CMK (cell line): ENCODE data around the gene C12orf50.
"Not testable (repeated sequence)": the region's sequence is repeated elsewhere in the genome, so short reads cannot be mapped to it uniquely, and the experiment has no call there.

Experiments
- DNase-seq: peaks from one replicate; pipeline ENCODE4 v3.0.0-alpha.2; 2010; ENCODE audit warnings: low read depth

The C12orf50 gene

GRCh38 chr12:88029093-88029665, at the start of gene C12orf50:
C12orf50 (minus strand) TSS chr12:88029401; CDS start chr12:88026962, 2,439 bp downstream.
- DNase-seq = no peak

DNA sequence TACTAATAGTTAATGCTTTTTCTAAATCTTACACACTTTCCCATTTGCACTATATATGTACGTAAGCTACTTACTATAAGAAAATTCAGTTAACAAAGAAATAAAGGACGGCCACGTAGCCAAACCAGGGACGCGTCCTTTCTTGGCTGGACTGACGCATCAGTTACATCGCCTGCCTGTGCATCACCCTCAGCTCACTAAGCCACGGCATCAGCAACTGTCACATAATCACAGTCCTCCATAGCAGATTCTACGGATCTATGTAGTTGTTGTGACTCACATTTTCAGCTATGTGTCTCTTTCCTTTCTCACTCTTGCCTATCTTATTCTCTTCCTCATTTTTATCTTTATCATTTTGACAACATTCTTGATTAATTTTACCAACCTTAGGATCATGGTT, 38.1 kb upstream of the C12orf50 start:
- no peak for DNase-seq

GRCh38 chr12:88063375-88063774, 34.2 kb upstream of the C12orf50 start:
- no peak for DNase-seq

GRCh38 chr12:88062474-88062873, 33.3 kb upstream of the C12orf50 start:
- DNase-seq = no peak

DNA sequence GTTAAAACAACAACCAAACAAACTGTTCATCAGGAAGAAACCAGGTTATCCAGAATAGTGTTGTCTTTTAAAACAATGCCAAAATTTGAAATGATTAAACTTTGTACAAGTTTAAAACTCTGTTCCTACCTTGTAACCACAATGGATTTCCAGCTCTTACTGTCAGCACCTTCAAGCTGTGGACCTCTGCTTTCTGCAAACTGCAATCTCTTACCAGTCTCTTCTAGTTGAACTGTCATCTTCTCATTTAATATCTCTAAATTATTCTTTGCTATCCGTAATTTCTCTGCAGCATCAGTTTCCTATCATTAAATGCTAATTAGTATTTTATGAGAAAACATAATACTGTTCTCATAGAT, 29.5 kb upstream of the C12orf50 start:
- DNase-seq = no peak

DNA sequence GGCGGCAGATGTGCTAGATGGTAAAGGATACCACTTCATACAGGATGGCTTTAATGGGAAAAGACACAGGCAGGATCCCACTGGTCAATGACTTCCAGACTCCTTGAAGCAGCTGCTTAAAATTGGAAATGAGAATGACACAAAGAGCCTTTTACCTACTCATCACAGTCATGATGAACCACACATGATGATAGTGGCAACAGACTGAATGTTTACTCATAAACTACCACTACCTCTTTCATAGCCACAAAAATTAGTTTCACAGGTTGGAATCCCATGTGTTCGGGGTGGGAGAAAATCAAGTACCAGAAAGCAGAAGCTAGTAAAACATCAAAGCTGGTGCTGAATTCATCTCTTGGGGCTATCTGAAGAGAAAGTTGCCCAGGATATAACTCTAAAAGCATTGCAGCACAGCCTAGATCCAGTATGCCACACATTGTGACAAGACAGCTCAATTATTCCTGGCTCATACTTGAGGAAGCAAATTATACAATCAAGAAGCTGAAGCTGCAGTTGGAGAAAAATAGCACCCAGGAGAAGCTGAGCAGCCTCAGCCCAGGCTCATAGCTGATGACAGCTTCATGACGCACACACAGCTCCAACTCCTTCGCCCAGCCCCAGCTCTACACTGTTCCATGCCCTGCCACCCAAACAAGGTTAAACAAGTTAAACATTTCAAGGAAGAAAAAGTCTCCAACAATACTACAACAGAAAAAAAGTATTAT, 29.0 kb upstream of the C12orf50 start:
- no peak for DNase-seq

DNA sequence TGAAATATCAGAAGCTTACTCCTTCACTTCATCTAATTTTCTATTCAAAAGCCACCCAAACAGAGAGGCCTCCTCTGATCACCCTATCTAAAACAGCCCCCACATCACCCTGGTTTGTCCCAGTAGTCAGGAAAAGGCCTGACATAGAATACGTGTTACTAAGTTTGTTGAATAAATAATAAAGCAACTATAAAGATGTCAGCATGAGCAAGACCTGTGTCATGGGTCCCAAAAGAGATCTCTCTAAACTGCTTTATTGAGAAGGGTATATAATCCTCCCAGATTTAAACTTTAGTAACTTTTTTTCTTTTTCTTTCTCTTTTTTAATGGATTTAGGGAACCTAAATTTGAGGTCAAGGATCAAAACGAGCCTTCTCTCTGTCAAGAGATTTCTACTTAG, 27.4 kb upstream of the C12orf50 start:
- DNase-seq = no peak

GRCh38 chr12:88052686-88053085, 23.5 kb upstream of the C12orf50 start:
- no peak for DNase-seq

DNA sequence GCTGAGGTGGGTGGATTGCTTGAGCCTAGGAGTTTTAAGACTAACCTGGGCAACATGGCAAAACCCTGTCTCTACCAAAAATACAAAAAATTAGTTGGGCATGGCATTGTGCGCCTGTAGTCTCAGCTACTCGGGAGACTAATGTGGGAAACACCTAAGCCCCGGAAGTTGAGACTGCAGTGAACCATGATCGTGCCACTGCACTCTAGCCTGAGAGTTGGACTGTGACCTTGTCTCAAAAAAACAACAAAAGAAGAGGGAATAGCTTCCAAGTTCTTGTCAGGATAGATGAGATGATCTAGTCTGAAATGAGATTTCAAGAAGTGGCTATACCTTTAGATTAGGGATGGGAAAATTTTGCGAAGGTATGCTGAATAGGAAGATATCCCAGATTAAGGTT, 14.8 kb upstream of the C12orf50 start:
- no peak for DNase-seq

GRCh38 chr12:88037770-88038169, 8.6 kb upstream of the C12orf50 start:
- no peak for DNase-seq

- no peak for DNase-seq
These were observed 7.3 kb upstream of the C12orf50 start for GRCh38 chr12:88036353-88036965.

DNA sequence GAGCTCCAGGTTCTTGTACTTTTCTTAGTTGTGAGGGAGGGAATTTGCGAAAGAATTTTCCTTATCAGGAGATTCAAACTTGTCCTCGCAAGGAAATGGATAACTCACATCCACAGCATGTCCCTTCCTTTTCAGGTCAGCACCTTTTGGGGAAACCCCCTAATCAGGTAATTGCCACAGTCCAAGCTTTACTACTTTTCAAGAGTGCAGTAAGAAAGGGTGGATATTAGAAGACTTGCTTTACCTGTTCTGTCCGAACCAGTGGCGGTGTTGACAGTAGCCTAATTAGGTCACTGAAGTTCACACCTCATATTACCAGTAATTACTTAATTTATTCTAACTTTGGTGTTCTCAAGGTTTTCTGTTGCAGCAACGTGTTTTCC, 6.7 kb upstream of the C12orf50 start:
- no peak for DNase-seq

- DNase-seq = peak; percentile 18
These were observed 6.2 kb upstream of the C12orf50 start for GRCh38 chr12:88035271-88035906.

DNA sequence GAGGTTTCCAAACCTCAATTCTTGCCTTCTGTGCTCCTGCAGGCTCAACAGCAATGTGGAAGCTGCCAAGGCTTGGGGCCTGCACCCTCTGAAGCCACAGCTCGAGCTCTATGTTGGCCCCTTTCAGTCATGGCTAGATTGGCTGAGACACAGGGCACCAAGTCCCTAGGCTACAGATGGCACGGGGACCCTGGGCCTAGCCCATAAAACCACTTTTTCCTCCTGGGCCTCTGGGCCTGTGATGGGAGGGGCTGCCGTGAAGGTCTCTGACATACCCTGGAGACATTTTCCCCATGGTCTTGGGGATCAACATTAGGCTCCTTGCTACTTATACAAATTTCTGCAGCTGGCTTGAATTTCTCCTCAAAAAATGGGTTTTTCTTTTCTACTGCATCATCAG, 2.0 kb upstream of the C12orf50 start:
- DNase-seq = not testable (repeated sequence)

DNA sequence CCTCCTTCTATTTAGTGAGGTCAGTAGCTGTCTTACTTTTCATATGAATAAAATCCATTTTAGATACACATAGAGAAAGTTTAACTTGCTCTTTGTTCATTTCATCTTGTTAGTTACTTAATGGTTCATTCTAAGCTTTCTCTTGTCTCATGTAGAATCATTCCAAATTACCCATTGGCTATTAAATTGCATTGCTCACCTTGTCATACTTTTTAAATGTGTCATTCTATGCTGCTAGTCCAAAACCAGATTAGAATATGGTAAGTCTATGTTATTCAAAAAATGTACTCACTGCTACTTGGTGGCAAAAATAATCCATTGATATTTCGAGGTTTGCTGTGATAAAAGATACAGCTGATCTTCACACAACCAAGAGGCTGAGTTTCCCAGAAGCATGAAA, 3.0 kb downstream of the C12orf50 start:
- DNase-seq = no peak

GRCh38 chr12:88017964-88018363, 11.2 kb downstream of the C12orf50 start:
- DNase-seq = no peak

DNA sequence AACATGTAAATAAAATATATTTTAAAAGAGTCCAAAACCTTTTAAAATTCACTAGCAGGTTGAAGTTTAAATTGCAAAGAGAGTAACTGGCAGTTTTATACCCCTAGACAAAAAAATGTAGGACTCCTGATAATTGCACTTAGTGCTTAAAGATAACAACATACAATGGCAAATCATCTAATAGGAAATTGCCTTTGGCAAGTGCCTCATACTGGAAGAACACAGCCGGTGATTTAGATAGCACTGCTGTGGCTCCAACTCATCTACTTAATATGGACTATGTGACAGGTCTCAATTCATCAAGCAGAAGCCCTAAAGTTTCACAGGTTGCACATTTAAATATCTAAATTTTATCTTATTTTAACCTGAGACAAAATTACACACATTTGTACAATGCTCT, 13.4 kb downstream of the C12orf50 start:
- no peak for DNase-seq

DNA sequence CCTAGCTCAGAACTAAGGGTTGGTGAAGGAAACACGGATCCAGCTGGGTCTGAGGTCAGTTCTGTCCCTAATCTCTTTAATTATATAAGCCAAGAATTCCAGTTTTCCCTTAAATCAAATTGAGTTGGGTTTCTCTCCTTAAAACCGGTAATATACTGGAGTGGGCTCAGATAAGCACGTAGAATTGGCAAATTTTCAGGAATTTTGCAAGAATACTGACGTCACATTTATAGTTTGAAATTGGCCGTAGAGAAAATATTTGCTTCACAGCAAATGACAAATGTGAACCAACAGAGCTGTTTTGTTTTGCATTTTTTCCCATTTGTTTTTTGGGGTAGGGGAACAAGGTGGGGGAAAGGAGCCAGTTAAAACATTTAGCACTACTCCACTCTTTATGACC, 17.4 kb downstream of the C12orf50 start:
- DNase-seq = no peak

DNA sequence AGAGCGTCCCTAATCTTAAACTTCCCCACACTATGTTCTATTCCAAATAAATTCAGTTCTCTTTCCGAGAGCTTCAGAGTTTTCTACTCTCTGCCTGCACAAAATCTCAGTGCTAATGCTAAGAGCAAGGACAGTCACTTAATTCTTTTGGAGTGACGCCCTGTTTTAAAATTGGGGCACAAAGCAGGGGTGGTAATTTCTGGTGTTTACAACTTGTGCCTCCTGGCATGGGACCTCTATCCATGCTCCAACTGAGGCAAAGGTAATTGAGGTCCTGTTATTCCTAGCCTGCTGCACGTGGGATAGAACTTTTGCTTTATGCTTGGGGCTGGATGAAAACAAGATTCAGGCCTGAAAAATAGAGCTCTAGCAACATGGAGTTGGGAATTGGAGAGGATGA, 22.9 kb downstream of the C12orf50 start:
- DNase-seq = no peak

- no peak for DNase-seq
These were observed 27.9 kb downstream of the C12orf50 start for GRCh38 chr12:88001327-88001726.

DNA sequence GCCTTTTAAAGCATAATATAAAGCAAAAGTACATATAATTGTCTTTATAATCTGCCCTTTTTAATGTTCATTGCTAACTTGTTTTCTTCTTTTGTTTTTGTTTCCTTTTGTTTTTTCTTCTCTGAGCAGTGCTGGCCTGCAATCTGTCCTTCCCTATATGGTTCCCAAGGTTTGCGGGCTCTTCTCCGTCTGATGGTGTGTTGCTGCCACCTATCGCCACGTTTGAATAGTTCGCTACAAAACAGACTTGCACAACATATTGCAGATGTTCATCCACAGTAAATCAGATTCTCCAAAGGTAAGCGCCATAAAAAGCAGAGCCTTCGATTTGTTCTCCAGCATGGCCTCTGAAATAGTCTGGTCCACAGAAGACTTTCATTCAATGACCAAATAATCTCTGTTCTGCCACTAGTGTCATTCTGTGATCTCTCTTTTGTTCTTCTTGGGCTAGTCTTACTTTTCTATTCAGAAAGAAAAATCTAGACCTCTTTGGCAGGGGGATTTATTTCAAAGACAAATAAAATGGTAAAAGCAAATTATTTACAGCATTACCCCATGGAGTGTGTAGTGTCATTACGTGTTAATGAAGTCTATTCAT, 33.5 kb downstream of the C12orf50 start:
- peak; percentile 8 for DNase-seq

- no peak for DNase-seq
These were observed 37.7 kb downstream of the C12orf50 start for GRCh38 chr12:87991483-87991882.

GRCh38 chr12:87988534-87988933, 40.7 kb downstream of the C12orf50 start:
- no peak for DNase-seq
